Stimulated activated CD4-positive, alpha-beta T cell treated with anti-CD3 and anti-CD28 coated beads, TNF-alpha, amount 100 ng/mL, for 24 hours (primary cell): ENCODE data around the gene CACNA2D4.
A peak's percentile ranks its signal among the peaks of the same experiment; 100 is the strongest.

Source experiments
- DNase-seq, 3 experiments: peaks; one replicate each; pipeline ENCODE4 v3.0.0-alpha.2; 2020; ENCODE audit warnings: low read depth in 3 of 3

CACNA2D4 gene

GRCh38 chr12:1919284-1919683 lies 832 bp upstream of the CACNA2D4 start:
- DNase-seq: no peak

GRCh38 chr12:1918884-1919236 lies 408 bp upstream of the CACNA2D4 start:
- DNase-seq: no peak

GRCh38 chr12:1917172-1918070 lies 1.0 kb downstream of the CACNA2D4 start:
- DNase-seq: no peak

DNA sequence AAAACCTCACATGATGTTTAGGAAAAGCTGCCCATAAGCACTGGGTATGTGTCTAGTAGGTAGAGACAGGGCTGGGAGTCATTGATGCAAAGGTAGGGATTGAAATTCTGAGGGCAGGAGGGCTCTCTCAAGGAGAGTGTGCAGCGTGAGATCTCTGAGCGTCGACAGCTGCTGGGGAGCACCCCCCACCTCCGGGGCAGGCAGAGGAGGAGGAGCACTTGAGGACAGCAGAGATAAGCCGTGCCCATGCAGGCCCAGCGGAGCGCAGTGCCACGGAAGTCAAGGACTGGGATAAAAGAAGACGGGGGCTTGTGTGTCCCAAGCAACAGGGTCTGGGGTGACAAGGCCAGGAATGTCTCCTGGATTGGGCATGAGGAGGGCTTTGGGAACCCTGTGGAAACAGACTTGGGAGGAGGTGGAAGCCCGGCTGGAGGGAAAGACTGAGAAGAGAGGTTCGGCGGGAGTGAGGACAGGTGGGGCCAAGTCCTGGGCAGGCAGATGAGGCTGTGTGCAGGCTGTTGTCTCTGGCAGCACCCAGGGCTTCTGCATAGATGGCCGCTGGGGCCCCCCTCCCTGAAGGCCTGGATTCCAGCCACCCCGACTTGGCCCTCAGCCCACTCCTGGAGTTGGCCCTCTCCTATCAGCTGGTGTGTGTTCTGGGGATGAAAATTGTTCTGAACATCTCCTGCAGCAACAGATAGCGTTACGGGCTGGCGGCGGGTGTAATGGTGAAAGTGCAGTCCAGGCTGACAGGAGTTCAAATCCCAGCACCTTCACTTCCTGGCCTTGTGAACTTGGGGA lies 1.9 kb downstream of the CACNA2D4 start:
- no peak for DNase-seq

DNA sequence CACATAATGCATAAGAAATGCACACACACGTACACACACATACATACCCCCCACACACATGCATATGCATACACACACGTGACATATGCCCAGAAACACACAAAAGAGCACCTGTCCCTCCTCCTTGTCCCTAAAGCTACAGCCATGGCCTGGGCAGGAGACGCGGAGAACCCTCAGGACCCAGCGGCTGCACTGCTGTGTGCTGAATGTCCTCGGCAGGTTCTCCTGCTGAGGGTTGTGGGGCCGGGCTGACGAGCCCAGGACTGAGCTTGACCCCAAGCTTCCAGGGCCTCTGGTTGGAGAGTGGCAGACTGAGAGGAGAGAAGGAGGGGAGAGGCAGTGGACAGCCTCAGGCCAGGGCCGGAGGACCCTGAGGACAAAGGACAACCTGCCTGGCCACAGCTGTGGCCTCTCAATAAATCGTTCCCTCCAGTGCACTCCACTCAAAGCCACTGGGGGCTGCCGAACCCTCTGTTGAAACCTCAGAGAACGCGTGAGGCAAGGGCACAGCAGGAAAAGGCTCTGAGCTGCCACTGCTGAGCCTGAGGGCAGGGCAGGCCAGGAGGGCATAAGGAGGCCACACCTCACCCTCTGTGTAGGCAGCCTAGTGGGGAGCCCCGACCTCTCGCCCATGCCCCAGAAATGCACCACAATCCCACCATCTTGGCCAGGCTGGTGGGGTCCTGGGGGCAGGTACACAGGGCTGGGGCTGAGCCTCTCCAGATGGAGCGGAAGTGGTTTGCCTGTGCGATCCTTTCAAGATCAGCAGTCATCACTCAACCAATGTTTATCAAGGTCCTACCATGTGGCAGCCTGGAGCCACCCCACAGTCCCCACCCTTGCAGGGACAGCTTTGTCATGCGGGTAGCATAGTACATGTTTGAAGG lies 3.1 kb downstream of the CACNA2D4 start:
- DNase-seq: peak in 1 of 3 experiments; percentile 13

GRCh38 chr12:1914114-1914911 lies 4.1 kb downstream of the CACNA2D4 start:
- DNase-seq: no peak

DNA sequence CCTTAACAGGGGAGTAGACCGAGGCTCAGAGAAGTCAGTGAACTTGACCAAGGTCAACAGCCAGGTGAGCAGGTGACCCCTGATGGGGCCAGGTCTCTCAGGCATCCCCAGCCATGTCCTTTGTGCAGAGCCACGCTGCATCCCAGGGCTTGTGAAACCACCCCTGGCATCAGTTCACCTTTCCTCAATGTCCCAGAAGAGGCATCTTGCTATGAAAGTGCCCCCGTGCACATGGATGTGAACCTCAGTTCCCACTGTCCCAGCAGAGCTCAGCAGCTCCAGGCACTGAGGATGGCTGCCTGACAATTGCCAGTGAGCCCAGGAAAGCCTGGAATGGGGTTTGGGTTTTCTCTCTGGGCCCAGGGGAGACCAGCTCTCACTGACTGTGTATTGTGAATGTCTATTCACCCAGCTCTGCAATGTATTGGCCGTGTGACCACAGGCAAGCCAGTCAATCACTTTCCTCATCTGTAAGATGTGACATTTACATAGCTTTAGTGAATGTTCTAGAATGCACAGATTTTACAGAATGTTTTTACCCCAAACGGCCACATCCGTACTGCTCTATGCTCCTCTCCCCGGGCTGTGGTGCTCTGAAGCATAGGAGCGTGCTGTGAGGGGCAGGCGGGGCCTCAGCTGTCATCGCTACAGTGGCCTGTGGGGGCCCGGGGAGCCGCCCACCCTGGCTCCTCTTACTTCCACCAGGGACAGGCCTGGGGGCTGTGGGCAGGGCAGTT lies 4.9 kb downstream of the CACNA2D4 start:
- no peak for DNase-seq

- DNase-seq: no peak
Measured at GRCh38 chr12:1912580-1913376, 5.7 kb downstream of the CACNA2D4 start.

DNA sequence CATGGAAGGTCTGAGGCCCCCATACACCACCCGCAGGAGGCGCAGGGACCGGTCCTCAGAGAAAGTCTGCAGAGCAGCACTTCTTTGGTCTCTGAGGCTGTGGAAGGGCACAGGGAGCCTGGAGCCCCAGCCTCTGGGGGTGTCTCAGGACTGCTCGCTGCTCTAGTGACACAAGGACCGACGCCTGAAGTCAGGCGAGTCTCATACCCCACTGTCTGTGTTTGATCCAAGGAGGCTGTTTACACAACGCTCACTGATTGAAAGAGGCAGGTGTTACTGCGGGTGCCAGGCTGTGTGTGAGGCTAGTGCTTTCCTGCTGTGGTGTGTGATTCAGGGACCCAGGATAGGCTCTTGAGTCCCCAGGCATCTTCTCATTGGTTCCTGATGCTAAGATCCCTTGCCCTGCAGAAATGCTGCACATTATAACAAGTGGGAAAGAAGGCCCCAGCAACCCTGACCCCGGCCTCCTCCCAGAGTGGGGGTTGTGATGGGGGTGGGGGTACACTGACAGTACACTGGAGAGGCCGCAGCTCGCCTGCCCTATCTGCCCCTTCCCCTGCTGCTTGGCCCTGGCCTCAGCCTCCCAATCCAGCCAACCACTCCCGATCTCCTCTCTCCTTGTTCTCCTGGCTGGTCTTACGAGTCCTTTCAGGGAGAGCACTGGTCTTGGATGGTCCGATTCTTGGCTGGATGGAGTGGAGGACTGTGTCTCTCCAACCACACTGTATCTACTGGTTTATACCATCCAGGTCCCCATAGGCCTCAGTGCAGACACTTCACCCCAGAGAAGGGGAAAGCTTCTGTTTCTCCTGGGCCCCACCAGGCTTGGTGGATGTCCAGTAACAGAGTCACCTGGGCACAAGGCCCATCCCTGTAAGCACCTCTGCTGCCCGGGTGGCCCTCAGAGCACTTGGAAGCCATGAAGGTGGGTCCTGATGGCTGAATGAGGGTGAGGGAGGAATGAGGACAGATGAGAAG lies 6.6 kb downstream of the CACNA2D4 start:
- DNase-seq: no peak

DNA sequence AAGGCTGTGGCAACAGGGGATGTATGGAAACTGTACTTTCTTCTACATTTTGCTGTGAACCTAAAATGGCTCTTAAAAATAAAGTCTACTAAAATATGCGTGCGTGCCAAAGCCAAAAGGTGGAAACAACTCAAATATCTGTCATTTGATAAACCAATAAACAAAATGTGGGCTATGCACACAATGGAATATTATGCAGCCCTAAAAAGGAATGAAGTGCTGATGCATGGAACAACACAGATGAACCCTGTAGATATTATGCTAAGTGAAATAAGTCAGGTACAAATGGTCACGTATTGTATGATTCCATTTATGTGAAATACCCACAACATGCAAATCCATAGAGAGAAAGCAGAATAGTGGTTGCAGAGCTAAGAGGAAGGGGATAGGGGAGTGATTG lies 8.0 kb downstream of the CACNA2D4 start:
- no peak for DNase-seq

GRCh38 chr12:1908758-1909157 lies 9.7 kb downstream of the CACNA2D4 start:
- DNase-seq: no peak

- peak in 1 of 3 experiments; percentile 25 for DNase-seq
Measured at GRCh38 chr12:1907652-1908611, 10.5 kb downstream of the CACNA2D4 start.

GRCh38 chr12:1906579-1906978 lies 11.9 kb downstream of the CACNA2D4 start:
- no peak for DNase-seq

DNA sequence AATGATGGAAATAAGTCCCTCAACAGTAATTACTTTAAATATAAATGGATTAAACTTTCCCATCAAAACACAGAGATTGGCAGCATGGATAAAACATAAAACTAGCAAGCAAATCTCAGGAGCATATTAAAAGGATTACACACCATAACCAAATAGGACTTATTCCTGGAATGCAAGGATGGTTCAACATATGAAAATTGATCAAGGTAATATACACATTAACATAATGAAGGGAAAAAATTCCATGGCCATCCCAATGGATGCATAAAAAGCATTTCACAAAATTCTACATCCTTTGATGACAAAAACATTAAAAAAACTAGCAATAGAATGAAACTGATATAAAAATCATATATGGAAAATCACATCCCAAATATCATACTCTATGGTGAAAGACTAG lies 13.6 kb downstream of the CACNA2D4 start:
- no peak for DNase-seq

- DNase-seq: no peak
Measured at GRCh38 chr12:1896964-1897363, 21.5 kb downstream of the CACNA2D4 start.

DNA sequence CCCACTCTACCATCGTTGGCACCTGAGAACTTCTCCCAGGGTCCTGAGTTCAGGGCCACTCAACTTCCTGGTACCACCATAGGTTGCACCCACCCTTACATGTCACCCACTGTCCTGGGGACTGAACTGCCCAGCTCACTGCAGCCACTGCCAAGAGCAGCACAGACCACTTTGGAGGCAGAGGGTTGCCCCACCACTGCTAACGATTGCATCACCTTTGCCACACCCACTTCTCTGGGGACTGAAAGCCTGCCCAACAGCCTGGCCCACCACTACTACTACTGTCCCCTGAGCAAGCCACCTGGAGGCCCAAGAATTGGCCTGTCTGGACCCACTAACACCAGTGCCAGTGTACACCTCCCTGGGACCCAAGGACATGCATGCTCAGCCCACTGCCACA lies 27.6 kb downstream of the CACNA2D4 start:
- DNase-seq: no peak

- no peak for DNase-seq
Measured at GRCh38 chr12:1890119-1890703, 28.2 kb downstream of the CACNA2D4 start.
